Tibial artery (tissue), 4 donors: ENCODE measurements around the gene NCLN.
A peak's percentile ranks its signal among the peaks of the same experiment; 100 is the strongest.

ENCODE experiments used
- DNase-seq, 2 donors: peaks; one replicate each; pipeline ENCODE4 v3.0.0-alpha.2; 2019
- H3K27ac ChIP-seq, 2 donors: fragments of 200-600 bp; sonication (generic) in 1 of 2; 1 replicate in 1 of 2; 2 replicates in 1 of 2; pipeline ENCODE4 v1.5.1; 2018 to 2019; ENCODE audit warnings: mild to moderate bottlenecking in 1 of 2
- H3K27me3 ChIP-seq, 2 donors: fragments of 200-600 bp; sonication (generic) in 1 of 2; one replicate each; pipeline versions ENCODE4 v1.5.1 to v1.6.0; 2016 to 2019
- H3K36me3 ChIP-seq, 3 donors: fragments of 200-600 bp; sonication (generic) in 2 of 3; one replicate each; pipeline ENCODE4 v1.5.1; 2016 to 2019; ENCODE audit warnings: mild to moderate bottlenecking in 2 of 3
- H3K4me1 ChIP-seq, 4 donors: fragments of 200-600 bp; sonication (generic) in 2 of 4; 1 replicate in 3 of 4; 2 replicates in 1 of 4; pipeline ENCODE4 v1.5.1; 2016 to 2019
- H3K4me3 ChIP-seq, 2 donors: fragments of 200-600 bp; sonication (generic) in 1 of 2; 1 replicate in 1 of 2; 2 replicates in 1 of 2; pipeline ENCODE4 v1.5.1; 2018 to 2019; ENCODE audit warnings: mild to moderate bottlenecking in 2 of 2
- H3K9me3 ChIP-seq, 3 donors: fragments of 200-600 bp; sonication (generic) in 1 of 3; one replicate each; pipeline ENCODE4 v1.5.1; 2016 to 2019
- intact Hi-C: fragments of 100-400 bp; cut with DNase I; formaldehyde crosslinking; loops from one replicate; pipeline ENCODE4 v1.15.0; 2023; ENCODE audit warnings: low total_unique reads
- TF ChIP-seq, protein P1 (sequence below), 2 experiments: fragments of 200-600 bp in 1 of 2; fragments of 450-650 bp in 1 of 2; IDR thresholded peaks; one replicate each; pipeline ENCODE4 v1.5.1; 2017 to 2019; ENCODE audit warnings: antibody characterized with exemption in 2 of 2, mild to moderate bottlenecking in 1 of 2, moderate library complexity in 1 of 2

NCLN gene

GRCh38 chr19:3185461-3186159 lies at the start of gene NCLN:
NCLN (plus strand) TSS chr19:3185930; CDS start chr19:3186031, 101 bp downstream.
- peak within 1 kb of the TSS; percentile 61 to 67 for H3K27ac ChIP-seq
- H3K4me3 ChIP-seq = peak within 1 kb of the TSS; percentile 77 to 99
- peaks cover 0 to 21% (median 9%) of the 10 kb centered on the region in 3 donors for H3K36me3 ChIP-seq
- TF ChIP-seq, protein P1, sequence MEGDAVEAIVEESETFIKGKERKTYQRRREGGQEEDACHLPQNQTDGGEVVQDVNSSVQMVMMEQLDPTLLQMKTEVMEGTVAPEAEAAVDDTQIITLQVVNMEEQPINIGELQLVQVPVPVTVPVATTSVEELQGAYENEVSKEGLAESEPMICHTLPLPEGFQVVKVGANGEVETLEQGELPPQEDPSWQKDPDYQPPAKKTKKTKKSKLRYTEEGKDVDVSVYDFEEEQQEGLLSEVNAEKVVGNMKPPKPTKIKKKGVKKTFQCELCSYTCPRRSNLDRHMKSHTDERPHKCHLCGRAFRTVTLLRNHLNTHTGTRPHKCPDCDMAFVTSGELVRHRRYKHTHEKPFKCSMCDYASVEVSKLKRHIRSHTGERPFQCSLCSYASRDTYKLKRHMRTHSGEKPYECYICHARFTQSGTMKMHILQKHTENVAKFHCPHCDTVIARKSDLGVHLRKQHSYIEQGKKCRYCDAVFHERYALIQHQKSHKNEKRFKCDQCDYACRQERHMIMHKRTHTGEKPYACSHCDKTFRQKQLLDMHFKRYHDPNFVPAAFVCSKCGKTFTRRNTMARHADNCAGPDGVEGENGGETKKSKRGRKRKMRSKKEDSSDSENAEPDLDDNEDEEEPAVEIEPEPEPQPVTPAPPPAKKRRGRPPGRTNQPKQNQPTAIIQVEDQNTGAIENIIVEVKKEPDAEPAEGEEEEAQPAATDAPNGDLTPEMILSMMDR (IDR thresholded peaks at IDR 0.05) = no peak
- H3K9me3 ChIP-seq = no peaks in the 10 kb centered on the region
- intact Hi-C loops = loop anchor here (5.0 kb wide), 1 partner anchor 123 kb away; the partner anchor contains the start of gene TLE5
- H3K4me1 ChIP-seq = peaks cover 0 to 40% (median 25%) of the 10 kb centered on the region in 4 donors
- DNase-seq = peak; percentile 94 to 96
- H3K27me3 ChIP-seq = no peaks in the 10 kb centered on the region

GRCh38 chr19:3135961-3136683 lies 49.6 kb upstream of the NCLN start, which contains the start of gene GNA15:
GNA15 (plus strand) TSS chr19:3136033; CDS start chr19:3136451, 418 bp downstream.
- DNase-seq = no peak
- Histone ChIP-seq H3K4me1 (no peaks in the 10 kb centered on the region), H3K4me3 (peak within 1 kb of the TSS; percentile 36 to 41), H3K27me3 (peaks cover 0 to 22% of the 10 kb centered on the region in 2 donors), H3K9me3 (peaks cover 0 to 3% (median 0%) of the 10 kb centered on the region in 3 donors), H3K27ac (no peak within 1 kb of the TSS), H3K36me3 (no peaks in the 10 kb centered on the region)
- intact Hi-C loops = no loop called here
- TF ChIP-seq, protein P1 (IDR thresholded peaks at IDR 0.05) = no peak

GRCh38 chr19:3136684-3137055 lies 49.1 kb upstream of the NCLN start:
- Histone ChIP-seq H3K4me1 (no peaks in the 10 kb centered on the region), H3K27ac (no peak overlapping the region), H3K27me3 (peaks cover 0 to 25% of the 10 kb centered on the region in 2 donors), H3K9me3 (peaks cover 0 to 3% (median 0%) of the 10 kb centered on the region in 3 donors), H3K4me3 (peak overlapping the region; percentile 36 to 41), H3K36me3 (no peaks in the 10 kb centered on the region)
- DNase-seq = no peak
- intact Hi-C loops = no loop called here
- TF ChIP-seq, protein P1 (IDR thresholded peaks at IDR 0.05) = no peak

GRCh38 chr19:3137119-3137518 lies 48.6 kb upstream of the NCLN start:
- H3K27me3 ChIP-seq = peaks cover 0 to 27% of the 10 kb centered on the region in 2 donors
- peaks cover 0 to 3% (median 0%) of the 10 kb centered on the region in 3 donors for H3K9me3 ChIP-seq
- TF ChIP-seq, protein P1 (IDR thresholded peaks at IDR 0.05) = no peak
- intact Hi-C loops = no loop called here
- no peaks in the 10 kb centered on the region for H3K4me1 ChIP-seq
- H3K4me3 ChIP-seq = peak overlapping the region; percentile 36 to 41
- H3K36me3 ChIP-seq = no peaks in the 10 kb centered on the region
- no peak overlapping the region for H3K27ac ChIP-seq
- no peak for DNase-seq

GRCh38 chr19:3138268-3138667 lies 47.5 kb upstream of the NCLN start:
- DNase-seq = no peak
- Histone ChIP-seq H3K27me3 (peaks cover 0 to 27% of the 10 kb centered on the region in 2 donors), H3K9me3 (peaks cover 0 to 3% (median 0%) of the 10 kb centered on the region in 3 donors), H3K4me1 (no peaks in the 10 kb centered on the region), H3K36me3 (no peaks in the 10 kb centered on the region), H3K4me3 (no peak overlapping the region), H3K27ac (no peak overlapping the region)
- TF ChIP-seq, protein P1 (IDR thresholded peaks at IDR 0.05) = no peak
- intact Hi-C loops = no loop called here
